ENCODE measurements around the gene TRAF4. TPM values are rescaled to one million over a fixed set of nuclear protein-coding genes. Genes with fewer than 3 reads are reported as not detected.
A peak's percentile ranks its signal among the peaks of the same experiment; 100 is the strongest.

Gene TRAF4
- total and polyA plus RNA-seq, 9 of the 15 experiments (the other 6 are each of a cell fraction or from before 2014, with no cell fraction given): 2.4 to 147 (median 72.4) TPM

DNA sequence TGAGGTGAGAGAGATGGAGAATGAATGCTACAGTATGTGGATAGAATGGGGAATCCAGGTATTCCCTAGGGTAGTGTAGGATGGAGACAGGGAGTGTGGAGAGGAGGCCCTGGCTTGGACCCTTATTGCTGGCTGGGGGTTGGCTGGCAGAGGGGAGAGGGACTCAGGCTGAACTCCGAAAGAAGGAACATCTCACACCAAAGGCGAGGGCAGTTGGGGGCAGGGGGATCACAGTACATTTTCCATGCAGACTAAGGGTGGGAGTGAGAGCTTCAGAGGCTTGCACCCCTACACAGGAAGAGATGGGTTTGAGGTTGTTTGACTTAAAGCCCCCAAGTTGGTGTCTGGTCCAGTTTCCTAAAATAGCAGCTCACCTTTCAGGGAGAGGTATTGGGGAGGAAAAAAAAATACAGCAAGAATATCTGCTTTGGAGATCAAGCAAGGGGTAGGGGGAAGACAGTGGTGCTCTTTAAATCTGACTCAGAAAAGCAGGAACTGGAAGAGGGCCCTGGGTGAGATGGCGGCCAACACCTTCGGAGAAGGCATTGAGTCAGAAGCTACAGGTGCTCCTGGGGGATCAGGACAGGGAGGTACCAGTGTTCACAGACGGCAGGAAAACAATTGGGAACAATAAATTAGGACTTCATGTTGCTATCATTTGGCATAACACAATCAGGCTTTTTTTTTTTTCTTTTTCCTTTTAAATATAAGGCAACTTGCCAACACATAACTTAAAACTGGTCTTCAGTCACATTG lies 12.4 kb downstream of the TRAF4 start:
- Histone ChIP-seq H3K4me1 (replicated peaks in 1 of 2; ENCODE audit: control insufficient read depth in 2 of 2, insufficient read depth in 2 of 2, low read length in 2 of 2) (peaks cover 0 to 10% of the 10 kb centered on the region in 2 experiments; a peak in 3 of 5 replicates), H4K20me1 (replicated peaks; ENCODE audit: control insufficient read depth, insufficient read depth, low read length) (no peaks in the 10 kb centered on the region), H3K9me1 (ENCODE audit: control insufficient read depth, insufficient read depth, low read length) (peaks cover 5% of the 10 kb centered on the region), H2AFZ (ENCODE audit: low read depth, low read length) (no peak overlapping the region), H3K36me3 (ENCODE audit: control insufficient read depth, insufficient read depth, low read length) (peaks cover 57% of the 10 kb centered on the region), H3K79me2 (ENCODE audit: control insufficient read depth, insufficient read depth, low read length) (peaks cover 6% of the 10 kb centered on the region; the same call in 2 of the 3 replicates), H3K27ac (ENCODE audit: extremely low read depth, low read depth, low read length) (no peak overlapping the region), H3K4me2 (ENCODE audit: insufficient read depth, low read length) (no peak overlapping the region), H3K9ac (ENCODE audit: insufficient read depth in 1 of 2, low read depth in 2 of 2, low read length in 2 of 2) (no peak overlapping the region), H3K9me3 (replicated peaks; ENCODE audit: control insufficient read depth, insufficient read depth, low read depth, low read length) (no peaks in the 10 kb centered on the region), H3K4me3 (no peak overlapping the region), H3K27me3 (ENCODE audit: control insufficient read depth in 2 of 2, insufficient read depth in 2 of 2, low read length in 2 of 2) (no peaks in the 10 kb centered on the region)
- intact Hi-C loops (cut with micrococcal nuclease) (no loop called here), in situ Hi-C loops (cut with MboI) (no loop called here)
- POLR2A ChIA-PET: interaction anchor here (0.9 to 1.4 kb wide), 3 partner anchors 9 to 29 kb away, joined by 3 to 5 read pairs (median 3); no protein-coding TSS in a partner anchor
- no peak for ATAC-seq
- WGBS (ENCODE audit: insufficient coverage, low coverage, missing lambda C conversion rate): 87% methylated on average over 5 of the region's 5 CpGs
- no TSS peak for BruUV-seq (replicated peaks)
- no peak for FAIRE-seq
- TF ChIP-seq ZNF23 (CRISPR knock-in tag; IDR thresholded peaks at IDR 0.05) (no peak), SUPT5H (IDR thresholded peaks at IDR 0.05) (peak; percentile 22; the same call in 1 of the 2 replicates), ZNF695 (CRISPR knock-in tag; IDR thresholded peaks at IDR 0.05) (no peak), ZBTB7A (IDR thresholded peaks at IDR 0.05; ENCODE audit: borderline replicate concordance, control insufficient read depth, low read depth, low read length) (no peak)
- TF ChIP-seq, protein P1, sequence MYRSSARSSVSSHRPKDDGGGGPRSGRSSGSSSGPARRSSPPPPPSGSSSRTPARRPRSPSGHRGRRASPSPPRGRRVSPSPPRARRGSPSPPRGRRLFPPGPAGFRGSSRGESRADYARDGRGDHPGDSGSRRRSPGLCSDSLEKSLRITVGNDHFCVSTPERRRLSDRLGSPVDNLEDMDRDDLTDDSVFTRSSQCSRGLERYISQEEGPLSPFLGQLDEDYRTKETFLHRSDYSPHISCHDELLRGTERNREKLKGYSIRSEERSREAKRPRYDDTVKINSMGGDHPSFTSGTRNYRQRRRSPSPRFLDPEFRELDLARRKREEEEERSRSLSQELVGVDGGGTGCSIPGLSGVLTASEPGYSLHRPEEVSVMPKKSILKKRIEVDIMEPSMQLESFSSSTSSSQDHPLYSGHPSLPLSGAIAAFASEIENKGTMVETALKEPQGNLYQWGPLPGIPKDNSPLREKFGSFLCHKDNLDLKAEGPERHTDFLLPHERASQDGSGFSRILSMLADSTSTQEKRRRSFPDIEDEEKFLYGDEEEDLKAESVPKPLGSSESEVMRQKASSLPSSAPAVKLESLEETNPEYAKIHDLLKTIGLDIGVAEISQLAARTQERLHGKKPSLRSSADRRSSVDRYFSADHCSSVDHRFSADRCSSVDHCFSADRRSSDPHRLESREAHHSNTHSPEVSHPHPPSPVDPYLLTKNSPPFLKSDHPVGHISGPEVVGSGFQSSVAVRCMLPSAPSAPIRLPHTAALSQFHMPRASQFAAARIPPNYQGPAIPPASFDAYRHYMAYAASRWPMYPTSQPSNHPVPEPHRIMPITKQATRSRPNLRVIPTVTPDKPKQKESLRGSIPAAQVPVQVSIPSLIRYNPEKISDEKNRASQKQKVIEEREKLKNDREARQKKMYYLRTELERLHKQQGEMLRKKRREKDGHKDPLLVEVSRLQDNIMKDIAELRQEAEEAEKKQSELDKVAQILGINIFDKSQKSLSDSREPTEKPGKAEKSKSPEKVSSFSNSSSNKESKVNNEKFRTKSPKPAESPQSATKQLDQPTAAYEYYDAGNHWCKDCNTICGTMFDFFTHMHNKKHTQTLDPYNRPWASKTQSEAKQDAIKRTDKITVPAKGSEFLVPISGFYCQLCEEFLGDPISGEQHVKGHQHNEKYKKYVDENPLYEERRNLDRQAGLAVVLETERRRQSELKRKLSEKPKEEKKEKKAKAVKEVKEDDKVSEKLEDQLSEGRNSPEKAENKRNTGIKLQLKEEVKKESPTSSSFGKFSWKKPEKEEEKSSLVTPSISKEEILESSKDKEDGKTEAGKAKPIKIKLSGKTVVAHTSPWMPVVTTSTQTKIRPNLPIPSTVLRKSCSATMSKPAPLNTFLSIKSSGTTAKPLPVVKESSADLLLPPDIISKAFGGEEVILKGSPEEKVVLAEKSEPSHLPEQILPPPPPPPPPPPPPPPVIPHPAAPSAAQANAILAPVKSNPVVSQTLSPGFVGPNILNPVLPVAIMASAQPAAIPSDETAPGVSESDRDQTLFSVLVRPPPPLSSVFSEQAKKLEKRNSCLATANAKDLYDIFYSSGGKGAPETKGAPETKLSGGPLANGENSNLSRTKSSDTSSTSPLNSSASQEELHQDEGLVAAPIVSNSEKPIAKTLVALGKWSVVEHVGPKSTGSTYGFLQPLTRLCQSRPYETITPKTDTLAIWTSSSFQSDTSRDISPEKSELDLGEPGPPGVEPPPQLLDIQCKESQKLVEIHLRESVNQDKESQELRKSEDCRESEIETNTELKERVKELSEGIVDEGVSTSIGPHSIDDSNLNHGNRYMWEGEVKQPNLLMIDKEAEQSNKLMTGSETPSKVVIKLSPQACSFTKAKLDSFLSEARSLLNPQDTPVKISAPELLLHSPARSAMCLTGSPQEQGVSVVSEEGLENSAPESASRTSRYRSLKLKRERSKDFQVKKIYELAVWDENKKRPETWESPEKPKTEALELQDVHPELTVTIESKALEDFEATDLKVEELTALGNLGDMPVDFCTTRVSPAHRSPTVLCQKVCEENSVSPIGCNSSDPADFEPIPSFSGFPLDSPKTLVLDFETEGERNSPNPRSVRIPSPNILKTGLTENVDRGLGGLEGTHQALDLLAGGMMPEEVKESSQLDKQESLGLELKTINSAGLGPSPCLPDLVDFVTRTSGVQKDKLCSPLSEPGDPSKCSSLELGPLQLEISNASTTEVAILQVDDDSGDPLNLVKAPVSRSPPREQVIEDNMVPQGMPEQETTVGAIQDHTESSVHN (IDR thresholded peaks at IDR 0.05; ENCODE audit: borderline replicate concordance in 1 of 2, low read depth in 1 of 2): no peak
- TF ChIP-seq, protein P2, sequence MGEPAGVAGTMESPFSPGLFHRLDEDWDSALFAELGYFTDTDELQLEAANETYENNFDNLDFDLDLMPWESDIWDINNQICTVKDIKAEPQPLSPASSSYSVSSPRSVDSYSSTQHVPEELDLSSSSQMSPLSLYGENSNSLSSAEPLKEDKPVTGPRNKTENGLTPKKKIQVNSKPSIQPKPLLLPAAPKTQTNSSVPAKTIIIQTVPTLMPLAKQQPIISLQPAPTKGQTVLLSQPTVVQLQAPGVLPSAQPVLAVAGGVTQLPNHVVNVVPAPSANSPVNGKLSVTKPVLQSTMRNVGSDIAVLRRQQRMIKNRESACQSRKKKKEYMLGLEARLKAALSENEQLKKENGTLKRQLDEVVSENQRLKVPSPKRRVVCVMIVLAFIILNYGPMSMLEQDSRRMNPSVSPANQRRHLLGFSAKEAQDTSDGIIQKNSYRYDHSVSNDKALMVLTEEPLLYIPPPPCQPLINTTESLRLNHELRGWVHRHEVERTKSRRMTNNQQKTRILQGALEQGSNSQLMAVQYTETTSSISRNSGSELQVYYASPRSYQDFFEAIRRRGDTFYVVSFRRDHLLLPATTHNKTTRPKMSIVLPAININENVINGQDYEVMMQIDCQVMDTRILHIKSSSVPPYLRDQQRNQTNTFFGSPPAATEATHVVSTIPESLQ (CRISPR knock-in tag; IDR thresholded peaks at IDR 0.05): no peak
- CTCF ChIA-PET (ENCODE audit: low intra/inter-chr PET ratio): no interaction called here
- DNase-seq (ENCODE audit: extremely low read depth in 1 of 4, low spot score in 3 of 4): no peak

All from K562 (cell line).